HG02642 (cell line): ENCODE measurements around the gene PLAGL2.
"Not testable (repeated sequence)": the region's sequence is repeated elsewhere in the genome, so short reads cannot be mapped to it uniquely, and the experiment has no call there.

Experiments
- ATAC-seq: cut with Tn5 transposase; IDR thresholded peaks from one replicate; pipeline ENCODE4 v1.9.1; 2021; ENCODE audit warnings: mild to moderate bottlenecking; ENCODE audit not compliant: unreplicated experiment, poor library complexity

The PLAGL2 gene

DNA sequence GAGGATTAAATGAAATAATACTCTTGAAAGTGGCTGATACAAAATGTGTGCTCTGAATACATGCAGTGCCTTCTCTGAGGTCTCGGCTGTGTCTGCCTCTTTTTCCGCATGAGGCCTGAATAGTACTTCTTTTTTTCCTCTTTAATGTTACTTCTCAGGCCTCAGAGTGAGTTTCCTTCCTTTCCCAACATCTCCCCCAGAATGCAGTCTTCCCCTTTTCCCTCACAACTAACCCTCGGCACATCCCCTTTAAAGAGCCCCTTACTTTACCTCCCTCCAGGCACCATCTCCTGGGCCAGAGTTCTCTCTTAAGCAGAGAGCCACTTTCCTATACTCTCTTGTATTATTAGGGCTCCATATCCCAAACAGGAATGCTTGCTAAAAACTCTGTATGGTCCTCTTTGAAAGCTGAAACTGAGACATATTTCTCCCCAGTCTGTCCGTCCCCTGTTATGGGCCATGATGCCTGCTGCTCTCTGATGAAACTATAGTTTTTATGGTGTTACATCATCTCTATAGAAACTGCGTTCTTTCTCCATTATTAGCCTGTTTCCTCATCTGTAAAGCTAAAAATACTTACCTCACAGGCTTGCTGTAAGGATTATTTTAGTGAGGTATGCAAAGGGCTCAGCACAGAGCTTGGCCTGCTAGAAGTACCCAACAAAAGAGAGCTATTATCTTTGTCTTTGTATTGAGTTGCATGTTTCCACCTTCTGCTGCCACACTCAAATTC, 2.3 kb downstream of the PLAGL2 start:
- no peak for ATAC-seq

DNA sequence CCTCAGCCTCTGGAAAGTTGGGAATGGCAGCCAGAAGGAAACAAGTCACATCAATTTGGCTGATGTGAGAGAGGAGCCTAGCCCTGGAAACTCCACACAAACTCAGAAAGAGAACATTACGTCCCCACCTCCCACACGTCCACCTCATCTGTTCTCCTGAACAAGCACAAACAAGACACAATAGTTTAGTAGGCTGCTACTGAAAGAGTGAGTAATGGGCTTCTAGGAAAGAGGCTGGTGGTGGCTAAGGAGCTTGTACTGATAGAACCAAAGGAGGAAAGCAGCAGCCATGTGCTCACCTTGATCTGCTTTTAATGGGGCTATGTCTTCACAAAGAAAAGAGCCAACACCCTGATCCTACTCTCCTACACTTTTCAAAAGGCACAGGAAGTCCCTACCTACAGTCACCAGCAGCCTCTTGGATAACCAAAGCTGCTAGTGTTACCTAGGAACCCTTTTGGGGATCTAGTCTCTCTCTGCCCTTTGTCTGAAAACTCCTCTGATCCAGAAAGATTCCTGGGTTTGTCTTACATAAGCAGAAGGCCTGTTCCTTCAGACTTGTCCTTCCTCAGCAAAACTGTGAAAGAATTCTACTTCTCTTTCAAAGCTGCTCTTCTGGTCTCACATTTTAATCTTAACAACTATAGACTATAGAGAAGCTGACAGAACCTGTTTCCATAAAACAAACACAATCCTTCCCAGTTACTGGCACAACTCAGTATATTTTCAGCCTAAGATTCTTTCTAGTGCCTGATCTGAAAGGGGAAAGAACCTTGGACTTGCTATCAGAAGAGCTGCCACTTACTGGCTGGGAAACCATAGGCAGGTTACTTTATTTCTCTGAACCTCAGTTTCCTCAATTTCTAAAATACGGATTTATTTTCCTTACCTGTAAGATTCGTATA, 3.1 kb downstream of the PLAGL2 start:
- no peak for ATAC-seq

DNA sequence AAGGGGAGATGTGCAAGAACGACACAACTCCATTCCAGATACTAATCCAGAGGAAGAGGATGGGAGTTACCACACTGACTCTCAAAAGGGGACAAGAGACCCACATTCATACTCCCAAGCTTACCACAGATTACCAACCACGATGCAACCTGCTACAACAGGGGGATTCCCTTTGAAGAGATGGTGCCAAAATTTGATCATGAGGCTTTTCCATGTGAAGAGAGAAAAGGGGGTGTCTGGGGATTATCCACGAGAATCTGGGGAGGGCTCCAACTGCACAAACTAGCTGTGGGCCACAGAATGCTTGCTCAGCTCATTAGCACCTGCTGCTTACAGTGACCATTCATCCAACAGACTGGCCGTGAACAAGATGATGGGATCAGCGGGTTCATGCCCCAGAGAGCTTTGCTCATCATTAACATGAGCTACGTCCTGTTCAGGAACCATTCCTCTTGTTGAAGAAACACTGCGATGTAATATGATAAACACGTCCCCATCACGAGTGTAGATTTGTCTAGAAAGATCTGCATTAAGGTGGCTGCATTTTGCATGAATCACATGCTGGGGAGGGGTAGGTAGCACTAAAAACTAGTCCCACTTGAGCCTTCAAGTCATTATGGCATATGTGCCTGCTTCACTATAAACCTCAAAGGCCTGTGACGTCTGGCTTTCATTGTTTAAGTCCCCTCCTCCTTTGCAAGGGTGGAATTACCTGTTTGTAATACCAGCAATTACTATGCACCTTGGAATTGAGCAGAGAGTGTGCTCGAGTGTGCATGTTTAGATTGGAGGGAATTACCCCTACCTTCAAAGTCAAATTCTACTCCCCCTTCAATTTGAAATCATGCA, 4.0 kb downstream of the PLAGL2 start:
- no peak for ATAC-seq

DNA sequence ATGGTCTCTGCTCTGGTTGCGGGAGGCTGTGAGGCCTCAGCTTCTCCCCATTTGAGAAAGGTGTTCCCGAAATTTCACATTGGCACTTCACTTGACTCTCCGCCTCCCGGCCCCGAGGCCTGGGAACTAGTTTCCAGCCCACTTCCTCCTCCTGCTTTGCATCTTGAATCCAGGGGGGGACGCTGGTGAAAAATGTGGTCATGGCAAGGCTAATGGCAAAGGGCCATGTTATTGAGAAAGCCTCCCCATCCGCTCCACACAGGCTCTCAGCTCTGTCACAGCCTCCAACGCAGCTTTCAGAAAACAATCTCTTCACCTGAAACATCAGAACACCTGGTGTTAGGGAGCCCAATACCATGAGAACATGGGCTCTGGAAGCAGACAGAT, 5.6 kb downstream of the PLAGL2 start:
- no peak for ATAC-seq

DNA sequence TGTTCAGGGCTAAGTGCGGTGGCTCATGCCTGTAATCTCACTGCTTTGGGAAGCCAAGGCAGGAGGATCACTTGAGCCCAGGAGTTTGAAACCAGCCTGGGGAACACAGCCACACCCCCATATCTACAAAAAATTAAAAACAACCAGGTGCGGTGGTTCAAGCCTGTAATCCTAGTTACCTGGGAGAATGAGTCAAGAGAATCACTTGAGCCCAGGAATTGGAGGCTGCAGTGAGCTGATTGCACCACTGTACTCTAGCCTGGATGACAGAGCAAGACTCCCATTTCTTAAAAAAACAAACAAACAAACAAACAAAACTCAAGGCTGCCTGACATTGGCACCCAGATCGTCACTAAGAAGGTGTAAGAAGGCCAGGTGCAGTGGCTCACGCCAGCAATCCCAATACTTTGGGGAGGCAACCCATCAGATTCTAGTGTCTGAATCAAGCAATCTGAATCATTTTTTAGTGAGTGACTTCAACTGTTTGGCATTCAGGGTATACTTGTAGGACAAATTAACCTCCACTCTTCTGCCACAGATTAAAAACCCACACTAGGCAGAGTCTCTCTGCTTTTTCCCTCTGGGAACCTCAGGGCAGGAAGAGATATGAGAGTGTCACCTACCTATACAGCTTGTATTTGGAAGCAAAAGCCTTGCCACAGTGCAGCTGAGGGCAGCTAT, 6.1 kb downstream of the PLAGL2 start:
- no peak for ATAC-seq

DNA sequence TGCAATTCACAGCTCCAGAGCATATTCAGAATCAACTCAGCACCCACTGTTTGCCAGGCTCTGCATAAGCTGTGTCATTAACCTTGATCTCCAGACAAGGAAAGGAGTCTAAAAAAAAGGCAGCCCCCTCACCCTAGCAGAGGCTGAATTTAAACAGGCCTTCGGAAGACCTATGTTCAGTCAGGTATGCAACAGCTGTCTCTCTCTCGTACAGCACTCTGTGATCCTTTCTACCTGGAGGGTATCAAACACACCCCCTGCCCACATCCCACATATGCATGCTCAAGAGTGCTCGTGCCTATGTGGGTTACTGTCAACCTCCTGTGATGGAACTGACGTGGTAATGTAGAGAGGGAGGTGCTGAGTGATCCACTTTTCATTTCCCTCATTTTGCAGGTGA, 8.5 kb downstream of the PLAGL2 start:
- ATAC-seq = no peak

DNA sequence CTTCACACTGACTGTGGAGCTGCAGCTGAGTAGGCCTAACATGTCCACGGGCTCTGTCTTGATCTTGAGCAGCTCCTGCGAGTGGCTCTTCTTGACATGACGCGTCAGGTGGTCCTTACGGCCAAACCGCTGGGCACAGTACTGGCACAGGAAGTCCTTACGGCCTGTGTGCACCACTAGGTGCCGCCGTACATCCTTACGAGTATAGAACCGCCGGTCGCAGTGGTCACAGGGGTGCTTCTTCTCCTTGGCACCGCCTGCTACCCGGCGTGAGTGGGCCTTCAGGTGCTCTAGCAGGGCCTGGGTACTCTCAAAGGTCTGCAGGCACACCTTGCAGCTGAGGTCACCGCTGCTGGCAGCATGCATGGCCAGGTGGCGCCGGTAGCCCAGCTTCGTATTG, 10.4 kb downstream of the PLAGL2 start:
- ATAC-seq = not testable (repeated sequence)

DNA sequence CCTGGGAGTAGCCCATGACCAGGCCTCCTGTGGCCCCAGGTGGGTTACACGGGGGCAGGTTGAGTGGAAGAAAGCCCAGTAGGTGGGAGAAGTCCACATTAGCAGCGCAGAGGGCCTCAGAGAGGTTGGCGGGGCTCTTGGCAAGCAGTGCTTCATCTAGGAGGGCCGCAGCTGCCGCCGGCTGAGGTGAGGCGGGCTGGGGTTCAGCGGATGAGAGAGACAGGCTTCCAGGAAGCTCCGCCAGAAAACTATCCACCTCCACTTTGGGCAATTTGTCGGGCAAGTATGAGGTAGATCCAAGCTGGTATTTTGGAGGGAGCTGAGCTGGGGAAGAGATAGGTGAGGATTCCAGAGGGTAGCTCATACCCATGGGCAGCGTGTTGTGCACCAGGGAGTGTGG, 10.9 kb downstream of the PLAGL2 start:
- ATAC-seq = not testable (repeated sequence)

DNA sequence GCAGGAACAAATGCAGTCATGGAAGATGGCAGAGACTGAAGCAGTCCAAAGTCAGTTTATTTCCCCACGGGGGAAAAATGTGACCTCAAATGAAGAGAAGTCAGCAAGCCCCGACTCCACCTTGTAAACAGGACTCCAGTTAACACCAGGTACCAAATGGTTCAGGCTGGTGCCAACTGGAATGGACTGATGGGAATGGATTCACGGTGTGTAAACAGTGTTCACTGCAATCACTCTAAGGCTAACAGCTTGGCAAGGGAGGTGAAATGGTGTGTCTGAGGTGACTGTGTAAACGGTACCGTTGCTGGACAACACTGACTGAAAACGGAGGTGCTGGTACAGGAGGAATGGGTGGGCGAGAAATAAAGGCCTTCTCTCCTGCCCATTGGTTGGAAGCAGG, 12.0 kb downstream of the PLAGL2 start:
- no peak for ATAC-seq

DNA sequence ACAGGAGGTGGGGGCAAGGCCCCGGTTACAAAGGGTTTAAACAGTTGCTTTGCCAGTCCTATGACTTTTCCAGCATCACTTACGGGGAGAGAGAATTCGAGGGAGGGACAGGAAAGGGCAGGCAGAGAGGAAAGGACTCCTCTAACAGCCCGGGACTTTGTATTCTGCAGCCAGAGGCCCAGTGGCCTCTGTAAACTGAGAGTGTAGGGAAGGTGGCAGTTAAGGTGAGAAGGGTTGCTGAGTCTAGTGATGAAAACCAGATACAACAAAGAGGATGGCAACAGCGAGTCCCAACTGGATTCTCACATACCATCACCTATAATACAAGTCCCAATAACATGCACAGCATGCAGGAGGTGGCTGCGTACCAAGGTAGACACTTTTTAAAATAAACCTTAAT, 13.5 kb downstream of the PLAGL2 start:
- ATAC-seq = no peak

DNA sequence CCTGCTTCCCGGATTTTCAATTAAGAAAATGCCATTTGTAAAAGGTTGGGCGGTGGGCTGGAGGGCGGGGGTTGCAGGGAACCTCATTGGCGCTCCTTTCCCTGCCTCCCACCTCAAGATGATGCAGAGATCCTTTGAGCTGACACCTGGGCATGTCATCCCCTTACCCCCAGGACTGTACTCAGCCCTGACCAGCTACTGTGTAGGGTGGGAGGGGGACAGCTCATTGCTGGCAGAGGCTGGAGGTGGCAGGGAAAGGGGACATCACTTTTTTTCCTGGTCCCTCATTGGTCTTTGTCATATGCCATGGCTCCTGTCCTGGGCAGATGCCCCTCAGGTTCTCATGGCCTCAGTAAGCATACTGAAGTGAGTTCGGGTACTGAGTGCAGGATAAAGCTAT, 14.2 kb downstream of the PLAGL2 start:
- not testable (repeated sequence) for ATAC-seq

DNA sequence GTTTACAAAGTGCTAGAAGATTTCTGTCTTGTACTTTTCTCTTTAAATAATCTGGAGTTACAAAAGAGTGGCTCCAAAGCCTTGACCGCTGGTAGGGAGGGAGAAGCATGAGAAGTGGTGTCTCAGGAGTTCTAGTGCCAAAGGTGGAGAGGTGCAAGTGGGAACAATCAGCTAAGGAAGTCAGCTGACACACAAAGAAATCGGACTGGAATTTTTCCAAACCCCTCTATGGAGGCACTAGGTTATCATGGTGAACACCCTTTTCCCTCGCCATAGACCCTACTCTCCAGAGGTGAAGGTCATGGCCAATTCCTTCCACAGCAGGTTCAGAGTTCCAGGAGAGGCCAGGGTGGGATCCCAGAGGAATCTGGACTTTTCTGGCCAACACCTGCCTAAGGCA, 14.8 kb downstream of the PLAGL2 start:
- ATAC-seq = no peak

DNA sequence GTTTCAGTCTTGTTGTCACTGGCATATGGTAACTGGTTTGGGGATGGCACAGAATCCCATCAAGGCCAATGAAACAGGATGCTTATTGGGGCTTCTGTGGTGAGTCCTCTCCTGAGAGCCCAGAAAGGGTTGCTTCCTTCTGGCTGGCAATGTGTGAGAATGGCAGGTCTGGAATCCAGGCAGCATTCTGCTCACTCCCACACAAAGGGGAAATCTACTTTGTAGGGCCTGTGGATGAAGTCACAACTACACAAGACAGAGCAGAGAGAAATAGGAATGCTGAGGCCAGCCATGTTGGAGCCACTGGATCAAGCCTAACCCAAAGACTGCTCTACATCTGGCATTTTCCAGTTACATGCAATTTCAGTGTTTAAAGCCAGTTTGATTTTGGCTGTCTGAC, 15.7 kb downstream of the PLAGL2 start:
- ATAC-seq = no peak

DNA sequence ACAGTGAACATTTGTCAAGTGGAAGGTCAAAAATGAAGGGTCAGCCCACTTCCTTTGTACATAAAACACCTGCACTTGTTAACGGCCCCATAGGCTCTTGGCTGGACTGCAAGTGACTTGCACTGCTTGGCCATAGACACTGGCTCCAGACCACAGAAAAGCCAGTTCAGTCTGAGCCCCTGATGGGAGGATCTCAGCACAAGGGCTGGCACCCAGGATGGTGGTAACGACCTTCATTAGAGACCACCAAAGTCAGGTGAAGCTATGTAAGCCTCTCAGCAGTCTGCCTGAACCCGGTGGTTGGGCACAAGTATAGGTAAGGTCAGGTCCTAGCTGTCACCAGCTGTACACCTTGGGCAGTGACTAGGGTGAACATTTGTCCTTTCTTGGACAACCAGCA, 16.1 kb downstream of the PLAGL2 start:
- ATAC-seq = no peak

DNA sequence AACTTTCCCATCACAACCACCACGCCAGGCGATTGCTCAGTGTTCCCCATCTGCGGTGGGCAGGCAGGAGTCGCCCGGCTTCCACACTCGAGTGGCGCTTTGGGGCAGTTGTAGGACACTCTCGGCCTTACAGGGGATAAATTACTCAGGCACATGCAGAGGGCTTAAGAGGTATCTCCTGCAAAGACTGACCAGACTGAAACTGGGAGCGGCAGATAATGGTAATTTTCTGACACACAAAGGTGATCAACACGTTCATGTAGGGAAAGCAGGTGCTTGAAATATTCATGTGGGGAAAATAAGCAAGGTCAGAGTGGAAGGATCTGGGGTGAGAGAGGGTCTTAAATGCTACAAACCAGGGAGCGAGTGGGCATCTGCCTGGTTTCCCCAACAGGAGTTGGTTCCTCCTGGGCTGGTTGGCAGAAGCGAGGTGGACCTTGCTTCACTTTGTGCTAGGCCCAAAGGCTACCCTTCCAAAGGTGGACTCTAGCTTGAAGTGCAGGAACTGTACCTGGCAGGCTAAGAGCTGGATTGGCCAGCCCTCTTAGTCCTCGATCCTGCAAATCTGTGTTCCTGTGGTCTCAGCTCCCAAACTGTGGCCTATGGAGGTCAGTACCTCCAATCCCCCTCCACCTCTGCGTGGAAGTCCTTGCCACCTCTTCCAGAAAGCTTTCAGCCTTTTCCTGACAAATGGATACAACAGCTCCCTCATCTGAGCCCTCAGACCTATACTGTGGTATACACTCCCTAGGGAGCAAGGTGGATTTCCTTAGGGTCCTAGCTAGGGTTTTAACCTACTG, 16.7 kb downstream of the PLAGL2 start:
- ATAC-seq = no peak

DNA sequence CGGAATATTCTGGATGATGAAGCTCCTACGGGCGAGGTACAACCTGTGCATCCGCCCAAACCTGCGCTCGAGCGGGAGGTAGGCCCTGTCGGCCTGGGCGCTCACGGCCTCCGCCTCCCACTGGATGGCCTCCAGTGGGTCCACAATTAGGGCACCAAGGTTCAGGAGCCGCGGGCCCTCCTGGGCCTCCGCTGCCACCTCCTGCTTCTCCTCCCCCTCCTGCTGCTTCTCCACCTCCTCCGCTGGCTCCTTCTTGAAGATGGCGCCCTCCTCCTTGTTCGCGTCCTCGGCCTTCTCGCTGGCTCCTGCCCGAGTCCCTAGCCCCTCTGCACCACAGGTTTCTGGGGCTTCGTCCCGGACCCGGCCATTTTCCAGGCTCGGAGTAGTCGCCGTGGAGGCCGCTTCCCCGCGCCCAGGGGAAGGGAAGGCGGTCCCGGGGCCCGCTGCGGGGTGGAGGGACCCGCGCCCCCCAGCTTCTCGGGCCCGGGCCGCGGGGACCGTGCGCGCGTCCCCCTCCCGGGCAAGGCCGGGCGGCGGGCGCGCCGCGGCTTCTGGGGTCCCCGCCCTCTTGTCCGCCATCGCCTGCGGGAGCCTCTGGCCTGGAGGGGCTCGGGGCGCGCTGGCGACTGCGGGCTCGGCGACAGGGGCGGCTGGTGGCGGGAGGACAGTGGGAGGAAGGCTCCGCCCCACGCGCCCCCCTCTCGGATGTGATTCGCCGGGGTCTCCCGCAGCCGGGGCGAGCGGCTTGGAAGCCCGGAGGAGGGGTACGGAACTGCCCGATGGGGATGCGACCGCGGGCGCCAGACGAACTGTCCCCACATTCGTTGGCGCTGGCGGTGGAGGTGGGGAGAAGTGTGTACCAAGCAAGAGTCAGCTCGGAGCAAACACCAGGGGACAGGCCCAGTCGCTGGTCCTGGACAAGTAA, 17.6 kb downstream of the PLAGL2 start:
- ATAC-seq = no peak

DNA sequence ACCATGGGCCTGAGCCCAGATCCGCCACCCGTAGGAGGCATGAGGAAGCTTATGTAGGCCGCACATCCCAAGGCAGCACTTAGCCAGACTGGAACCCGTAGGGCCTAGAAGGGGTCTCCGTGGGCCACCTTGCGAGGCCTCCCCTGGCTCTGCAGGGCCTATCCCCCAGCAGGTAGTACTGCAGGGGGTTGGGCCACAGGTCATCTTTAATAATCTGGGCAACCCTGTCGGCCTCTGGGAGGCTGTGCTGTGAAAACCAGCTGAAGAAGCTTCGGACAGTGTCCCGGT, 18.5 kb downstream of the PLAGL2 start:
- no peak for ATAC-seq

DNA sequence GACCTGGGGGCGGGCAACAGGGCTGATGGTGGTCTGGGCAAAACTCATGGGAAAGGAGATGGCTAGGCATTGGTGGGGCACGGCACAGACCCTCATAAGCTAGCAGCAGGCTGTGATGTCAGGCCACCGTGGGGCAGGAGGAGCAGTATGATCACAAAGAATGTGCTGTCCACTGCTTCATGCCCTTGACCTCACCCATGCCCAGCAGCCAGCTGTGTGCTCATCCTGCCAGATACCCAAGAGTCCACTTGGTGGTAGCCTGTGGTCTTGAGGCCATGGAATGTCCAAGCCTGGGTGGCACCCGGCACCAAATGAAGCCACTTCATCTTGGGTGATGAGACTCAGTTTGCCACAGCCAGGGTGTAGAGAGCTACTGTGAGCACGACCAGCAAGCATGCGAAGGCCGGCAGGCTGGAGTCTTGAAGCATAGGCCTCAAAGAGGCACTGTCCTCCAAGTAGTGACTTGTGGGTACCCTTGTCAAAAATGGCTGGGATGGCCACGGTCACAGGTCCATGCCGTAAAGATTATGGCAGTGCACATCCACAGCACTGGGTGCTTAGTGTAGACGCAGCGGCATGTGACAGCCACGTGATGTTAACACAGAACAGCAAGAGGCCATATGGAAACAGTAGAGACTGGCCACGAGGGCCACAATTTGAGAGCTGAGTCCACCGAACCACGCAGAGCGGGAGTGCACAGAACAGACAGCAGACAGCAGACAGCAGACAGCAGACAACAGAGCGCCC, 19.0 kb downstream of the PLAGL2 start:
- no peak for ATAC-seq
